ENCODE results near the gene GRID1. TPM values are rescaled to one million over a fixed set of nuclear protein-coding genes. Genes with fewer than 3 reads are reported as not detected.

Gene GRID1
- polyA plus RNA-seq, 3 donors = 0.71 to 1.7 (median 1.6) TPM

DNA sequence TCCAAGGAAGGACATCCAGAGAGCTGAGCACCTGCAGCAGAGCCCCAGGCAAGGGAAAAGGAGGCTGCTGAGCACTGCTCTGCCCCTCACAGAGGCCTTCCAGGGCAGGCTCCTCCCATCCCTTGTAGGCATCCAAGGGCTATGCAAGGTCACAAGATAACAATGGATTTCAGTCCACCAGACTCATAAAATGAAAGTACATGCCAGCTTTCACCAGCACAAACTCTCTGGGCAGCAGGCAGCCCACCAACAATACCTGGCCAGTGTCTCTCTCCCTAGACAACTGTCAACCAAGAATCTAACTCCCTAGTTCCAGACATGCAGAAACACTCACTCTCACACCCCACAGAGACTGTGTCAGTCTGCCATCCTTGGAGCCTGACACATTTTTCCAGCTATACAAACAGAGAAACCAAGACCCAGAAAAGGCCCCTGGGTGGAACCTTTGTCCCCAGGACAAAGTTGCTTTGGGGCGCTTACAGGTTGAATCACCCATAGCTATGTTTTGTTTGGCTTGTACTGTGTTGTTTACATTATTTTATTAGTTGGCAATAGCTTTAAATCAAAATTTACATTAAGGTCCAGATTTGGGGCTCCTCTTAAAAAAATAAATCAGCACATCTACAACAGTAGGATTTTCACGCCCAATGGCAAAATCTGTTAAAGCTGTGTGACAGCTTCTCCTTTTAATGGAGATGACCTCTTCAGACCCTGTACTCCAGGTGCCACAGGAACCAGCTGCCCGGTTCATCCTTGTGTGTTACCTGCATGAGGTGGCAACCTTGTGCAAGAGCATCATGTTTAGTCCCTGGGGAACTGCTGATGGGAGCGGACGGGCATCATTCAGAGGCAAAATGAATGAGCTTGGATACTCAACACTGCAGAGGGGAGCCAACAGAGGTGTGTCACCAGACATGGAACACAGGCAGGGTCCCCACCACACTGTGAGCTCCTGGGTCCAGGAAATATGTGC, 5.2 kb downstream of the GRID1 start:
- WGBS, 3 donors = 86 to 91% (median 90%) methylated on average over 5 of the region's 5 CpGs
- no peak overlapping the region for H3K27ac ChIP-seq (ENCODE audit: low read depth, low read length)

DNA sequence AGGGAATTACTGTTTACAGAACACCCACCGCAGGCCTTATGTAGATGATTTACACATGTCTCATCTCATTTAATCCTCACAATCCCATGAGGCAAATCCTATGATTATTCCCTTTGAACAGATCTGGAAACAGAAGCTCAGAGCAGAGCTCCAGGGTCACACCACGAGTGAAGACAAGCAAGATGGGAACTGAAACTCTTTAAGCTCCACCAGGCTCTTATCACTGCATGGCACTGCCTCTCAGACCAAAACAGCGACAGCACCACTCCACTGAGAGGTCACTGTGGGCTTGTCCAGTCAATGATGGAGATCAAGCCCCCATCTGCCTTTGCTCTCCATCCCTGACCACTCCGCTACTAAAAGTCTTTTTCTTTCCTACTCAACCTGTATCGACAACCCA, 5.9 kb downstream of the GRID1 start:
- 75 to 89% (median 84%) methylated on average over 5 of the region's 5 CpGs for WGBS, 3 donors
- H3K27ac ChIP-seq (ENCODE audit: low read depth, low read length) = no peak overlapping the region

DNA sequence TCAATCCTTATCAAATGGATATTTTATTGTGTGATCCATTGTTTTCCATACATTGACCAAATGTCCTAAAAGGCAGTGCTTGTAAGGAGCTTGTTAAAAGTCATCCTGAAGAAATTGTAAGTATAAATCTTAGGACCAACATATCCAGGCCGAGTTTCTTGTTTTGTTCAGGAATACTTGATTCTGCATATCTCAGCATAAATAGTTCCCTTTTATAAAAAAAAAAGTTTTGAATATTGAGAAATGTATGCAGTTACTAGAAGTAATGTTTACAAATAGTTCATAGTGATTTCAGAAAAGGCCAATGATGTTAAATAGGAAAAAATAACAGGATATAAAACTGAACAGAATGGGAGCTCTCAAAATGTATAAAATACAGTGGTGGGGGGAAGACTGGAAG, 6.6 kb downstream of the GRID1 start:
- WGBS, 3 donors = 55 to 60% (median 60%) methylated on average over 1 of the region's 1 CpG
- H3K27ac ChIP-seq (ENCODE audit: low read depth, low read length) = no peak overlapping the region

DNA sequence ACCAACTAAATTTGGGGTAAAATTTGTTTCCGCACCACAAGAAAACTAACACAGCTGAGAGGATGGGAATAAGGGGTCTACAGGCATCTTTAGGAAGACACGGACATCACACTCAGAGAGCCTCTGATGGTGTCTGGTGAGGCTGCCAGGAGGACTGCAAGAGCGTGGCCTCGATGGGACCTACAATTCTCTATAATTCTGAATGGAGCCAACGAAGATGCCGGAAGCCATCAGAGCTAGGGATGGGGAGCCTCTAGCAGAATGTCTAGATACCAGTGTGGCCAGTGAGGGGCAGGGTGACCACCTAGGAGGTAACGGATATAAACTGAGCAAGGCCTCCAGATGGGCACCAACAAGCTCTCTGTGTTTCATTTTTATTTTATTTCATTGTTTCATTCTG, 7.5 kb downstream of the GRID1 start:
- H3K27ac ChIP-seq (ENCODE audit: low read depth, low read length) = no peak overlapping the region
- 93 to 96% (median 95%) methylated on average over 7 of the region's 7 CpGs for WGBS, 3 donors

GRCh38 chr10:86357676-86358075, 8.9 kb downstream of the GRID1 start:
- H3K27ac ChIP-seq (ENCODE audit: low read depth, low read length) = no peak overlapping the region
- WGBS, 3 donors = 75 to 81% (median 77%) methylated on average over 9 of the region's 9 CpGs

- 80 to 85% (median 84%) methylated on average over 2 of the region's 2 CpGs for WGBS, 3 donors
- H3K27ac ChIP-seq (ENCODE audit: low read depth, low read length) = no peak overlapping the region
Measured at GRCh38 chr10:86357041-86357440, 9.6 kb downstream of the GRID1 start.

- WGBS, 3 donors = 64 to 93% (median 69%) methylated on average over 3 of the region's 3 CpGs
- H3K27ac ChIP-seq (ENCODE audit: low read depth, low read length) = no peak overlapping the region
Measured at GRCh38 chr10:86356296-86356695, 10.3 kb downstream of the GRID1 start.

DNA sequence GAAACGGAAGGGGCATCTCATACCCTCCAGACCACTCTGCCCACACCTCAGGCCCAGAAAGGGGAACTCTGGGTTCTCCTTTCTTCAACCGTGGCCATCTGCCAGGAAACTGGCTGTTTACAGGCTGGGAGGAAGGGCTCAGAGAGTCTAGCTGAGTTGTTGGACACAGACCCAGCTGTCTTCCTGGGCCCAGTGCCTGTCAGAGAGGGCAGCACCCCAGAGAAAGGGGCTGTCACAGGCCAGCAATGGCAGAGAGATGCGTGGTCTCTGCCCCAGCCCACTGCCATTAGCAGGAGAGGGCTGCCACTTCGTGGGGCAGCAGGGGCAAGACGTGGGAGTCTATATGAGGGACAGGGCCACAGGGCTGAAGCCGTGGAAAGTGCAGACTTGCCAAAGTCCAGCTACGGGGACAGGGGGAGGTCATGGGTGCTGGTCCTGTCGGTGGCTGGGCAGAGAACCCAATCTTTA, 11.0 kb downstream of the GRID1 start:
- no peak overlapping the region for H3K27ac ChIP-seq (ENCODE audit: low read depth, low read length)
- WGBS, 3 donors = 28 to 73% (median 38%) methylated on average over 8 of the region's 8 CpGs

DNA sequence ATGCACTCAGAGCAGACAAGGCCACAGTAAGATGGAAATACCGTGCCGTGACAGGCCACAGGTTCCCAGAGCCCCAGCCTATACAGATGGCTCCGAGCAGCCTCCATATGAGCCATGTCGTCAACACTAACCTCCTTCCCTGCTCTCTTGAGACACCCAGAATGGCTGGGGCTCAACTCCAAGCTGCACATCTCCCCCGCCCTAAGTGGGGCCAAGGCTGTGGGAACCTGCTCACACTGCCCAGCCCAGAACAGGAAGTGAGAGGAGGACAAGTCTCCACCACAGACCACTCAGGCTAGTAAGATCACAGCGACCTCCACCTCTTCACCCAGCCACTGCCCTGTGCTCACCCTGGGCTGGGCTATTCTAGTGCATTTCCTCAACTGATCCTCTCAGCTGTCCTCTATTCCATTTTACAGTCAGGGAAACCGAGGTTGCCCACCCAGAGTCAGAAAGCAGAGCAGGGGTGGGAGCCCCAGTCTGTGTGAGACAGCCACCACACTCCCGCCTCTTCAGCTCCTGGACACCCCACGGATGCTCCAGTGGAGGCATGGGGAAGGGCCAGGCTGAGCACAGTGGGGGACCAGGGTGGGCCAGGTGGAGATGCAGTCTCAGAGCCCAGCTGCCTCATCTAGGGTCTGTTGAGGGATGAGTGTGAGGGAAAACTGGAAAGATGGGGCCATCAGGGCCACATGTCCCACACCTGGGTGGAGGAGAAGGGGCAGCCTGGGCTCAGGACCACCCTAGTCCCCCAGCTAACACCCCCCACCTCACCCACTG, 11.6 kb downstream of the GRID1 start:
- WGBS, 3 donors = 62 to 89% (median 71%) methylated on average over 8 to 9 of the region's 9 CpGs
- no peak overlapping the region for H3K27ac ChIP-seq (ENCODE audit: low read depth, low read length)

DNA sequence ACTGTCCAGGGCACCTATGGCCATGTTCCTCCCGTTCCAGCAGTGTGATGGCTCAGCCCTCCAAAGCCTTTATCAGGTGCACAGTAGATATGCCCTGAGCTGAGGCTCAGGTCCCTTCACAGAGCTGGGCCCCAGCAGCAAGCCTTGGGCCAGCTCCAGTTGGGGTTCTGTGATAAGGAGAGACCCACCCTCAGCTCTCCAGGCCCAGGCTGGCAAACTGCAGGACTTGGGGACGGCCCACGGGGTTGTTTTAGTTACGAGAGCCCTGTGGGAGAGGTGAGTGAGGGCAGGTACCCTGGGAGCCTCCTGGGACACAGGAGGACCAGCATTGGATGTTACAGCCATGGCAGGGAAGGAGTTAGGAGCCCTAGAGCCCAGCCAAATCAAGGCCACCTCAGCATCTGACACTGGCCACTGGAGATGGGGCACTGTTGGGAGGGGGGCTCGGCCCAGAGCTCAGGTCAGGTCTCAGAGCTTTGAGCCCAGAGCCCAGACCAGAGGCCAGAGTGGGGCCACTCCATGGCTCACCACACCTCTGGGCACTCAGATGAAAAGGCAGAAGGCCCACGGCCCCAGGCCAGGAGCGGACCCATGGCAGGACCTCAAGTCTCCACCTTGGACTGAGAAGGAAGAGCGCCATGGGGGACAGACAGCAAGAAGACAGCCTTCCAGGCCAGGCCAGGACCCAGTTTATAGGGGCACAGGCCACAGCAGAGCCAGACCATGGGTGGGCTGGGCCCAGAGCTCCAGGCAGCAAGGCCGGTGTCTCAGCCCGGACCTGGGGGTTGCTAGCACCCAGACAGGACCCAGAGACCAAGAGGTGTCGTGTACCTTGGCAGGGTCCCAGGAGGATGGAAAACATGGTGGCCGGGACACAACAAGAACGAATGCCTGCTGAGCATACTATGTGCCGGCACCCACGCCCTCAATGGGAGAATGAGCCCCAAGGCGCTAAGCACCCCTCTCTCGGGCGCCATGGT, 12.8 kb downstream of the GRID1 start:
- no peak overlapping the region for H3K27ac ChIP-seq (ENCODE audit: low read depth, low read length)
- 90 to 94% (median 93%) methylated on average over 18 of the region's 18 CpGs for WGBS, 3 donors

DNA sequence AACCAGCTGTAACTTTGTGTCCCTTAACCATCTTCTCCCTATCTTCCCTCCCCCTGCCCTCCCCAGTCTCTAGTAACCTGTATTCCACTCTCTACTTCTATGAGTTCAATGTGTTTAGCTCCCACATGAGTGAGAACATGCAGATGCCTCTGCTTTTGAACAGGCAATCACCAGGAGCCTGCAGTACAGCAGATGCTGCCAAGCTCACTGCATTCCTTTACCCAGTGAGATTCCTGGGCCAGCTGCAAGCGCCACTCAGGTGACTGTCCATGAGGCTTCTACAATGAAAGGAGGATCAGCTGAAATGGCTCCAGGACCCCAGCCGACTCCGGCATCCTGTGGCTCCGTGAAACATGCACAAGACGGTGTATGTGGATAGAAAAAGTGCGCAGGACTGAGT, 15.7 kb downstream of the GRID1 start:
- 71 to 82% (median 78%) methylated on average over 6 of the region's 6 CpGs for WGBS, 3 donors

DNA sequence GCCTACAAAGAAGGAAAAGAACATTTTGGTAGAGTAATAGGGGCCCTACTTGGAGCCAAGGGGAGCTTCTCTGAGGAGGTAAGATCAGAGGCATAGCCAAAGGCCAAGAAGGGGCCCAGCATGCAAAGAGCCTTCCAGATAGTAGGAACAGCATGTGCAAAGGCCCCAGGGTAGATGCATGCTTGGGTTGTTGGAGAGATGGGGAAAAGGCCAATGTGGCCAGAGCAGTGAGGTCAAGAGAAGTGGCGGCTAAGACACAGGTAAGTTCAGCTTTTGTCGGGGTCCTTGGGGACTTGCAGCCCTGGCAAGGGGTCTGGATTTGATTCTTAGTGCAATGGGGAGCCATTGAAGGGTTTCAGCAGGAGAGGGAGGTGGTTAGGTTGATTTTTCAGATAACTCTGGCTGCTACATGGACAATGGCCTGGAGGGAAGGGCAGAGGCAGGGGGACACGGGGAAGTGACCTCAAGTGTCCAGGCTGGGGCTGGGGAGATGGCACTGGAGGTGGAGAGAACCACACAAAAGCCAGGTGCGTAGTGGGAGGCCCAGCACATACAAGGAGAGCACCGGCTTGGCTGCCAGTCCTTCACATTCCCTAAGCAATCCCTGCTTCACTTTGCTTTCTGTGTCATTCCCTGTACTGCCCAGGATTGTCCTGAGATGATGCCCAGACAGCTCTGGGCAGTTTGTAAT, 16.5 kb downstream of the GRID1 start:
- no peak overlapping the region for H3K27ac ChIP-seq (ENCODE audit: low read depth, low read length)
- WGBS, 3 donors = 70 to 83% (median 74%) methylated on average over 5 of the region's 5 CpGs

More for the DNA sequence above, 15.7 kb downstream of the GRID1 start:
- H3K27ac ChIP-seq (ENCODE audit: low read depth, low read length) = no peak overlapping the region

- 26 to 43% (median 29%) methylated on average over 3 of the region's 3 CpGs for WGBS, 3 donors
- H3K27ac ChIP-seq (ENCODE audit: low read depth, low read length) = no peak overlapping the region
Measured at GRCh38 chr10:86349474-86349873, 17.1 kb downstream of the GRID1 start.

GRCh38 chr10:86348321-86349210, 18.0 kb downstream of the GRID1 start:
- 81 to 91% (median 88%) methylated on average over 23 of the region's 23 CpGs for WGBS, 3 donors

DNA sequence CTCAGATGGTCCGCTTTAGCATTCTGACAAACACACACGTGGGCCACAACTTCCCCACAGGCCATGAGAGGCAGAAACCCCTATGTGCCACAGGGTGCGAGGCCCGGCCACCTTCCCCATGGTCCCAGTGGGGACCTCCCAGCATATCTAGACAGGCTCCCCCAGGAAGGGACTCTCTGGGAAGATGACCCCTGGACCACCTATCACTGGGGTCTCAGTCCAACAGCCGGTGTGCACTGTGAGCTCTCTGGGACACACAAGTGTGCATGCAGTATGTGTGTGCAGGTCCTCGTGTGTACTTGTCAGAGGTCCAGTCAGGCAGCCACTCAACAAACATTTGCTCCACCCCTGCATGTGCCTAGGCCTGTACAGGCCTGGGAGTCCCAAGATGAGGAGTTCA, 18.7 kb downstream of the GRID1 start:
- 87 to 89% (median 87%) methylated on average over 6 of the region's 6 CpGs for WGBS, 3 donors
- H3K27ac ChIP-seq (ENCODE audit: low read depth, low read length) = no peak overlapping the region

More at GRCh38 chr10:86348321-86349210, 18.0 kb downstream of the GRID1 start:
- no peak overlapping the region for H3K27ac ChIP-seq (ENCODE audit: low read depth, low read length)

DNA sequence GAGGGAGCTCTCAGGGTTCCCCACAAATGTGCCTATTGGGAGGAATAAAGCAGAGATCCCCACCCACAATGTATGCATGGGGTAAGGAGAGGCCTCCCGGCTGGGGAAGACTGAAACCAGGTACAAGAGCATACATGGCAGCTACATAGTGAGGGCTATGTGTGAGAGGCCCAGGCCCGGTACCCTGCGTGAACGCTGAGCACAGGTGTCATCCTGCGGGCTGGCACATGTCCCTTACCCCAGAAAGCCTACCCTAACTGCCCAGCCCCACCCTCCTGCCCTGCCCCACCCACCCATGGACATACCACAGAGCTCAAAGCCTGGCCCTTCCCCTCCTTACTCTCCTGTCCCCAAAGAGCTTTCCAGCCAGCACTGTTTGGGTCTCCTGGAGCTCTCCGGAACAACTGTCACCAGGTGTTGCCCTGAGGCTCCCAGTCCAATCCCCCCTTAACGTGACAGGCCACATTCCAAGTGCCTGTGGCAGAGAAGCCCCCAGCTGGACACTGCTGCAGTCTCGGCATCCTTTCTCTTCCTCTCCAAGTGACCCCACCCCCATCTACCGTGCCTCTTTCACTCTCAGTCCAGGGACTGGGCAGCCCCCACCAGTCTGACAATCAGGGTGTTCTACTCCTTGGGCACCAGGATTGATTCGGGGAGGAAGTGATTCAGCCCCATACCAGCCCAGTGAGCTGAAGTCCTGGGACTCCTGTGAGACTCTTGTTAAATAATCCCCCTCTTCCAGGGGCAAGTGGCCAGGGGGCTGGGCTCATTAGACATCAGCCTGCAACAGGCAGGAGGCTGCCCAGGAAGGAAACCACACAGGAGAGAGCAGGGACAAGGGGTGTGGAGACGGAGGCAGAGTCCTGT, 19.6 kb downstream of the GRID1 start:
- H3K27ac ChIP-seq (ENCODE audit: low read depth, low read length) = no peak overlapping the region
- WGBS, 3 donors = 79 to 84% (median 80%) methylated on average over 11 of the region's 11 CpGs

Measured in adipose tissue (tissue), 3 donors.